Hepatocyte (in vitro differentiated cells): ENCODE results near the gene GINS1. TPM values are rescaled to one million over a fixed set of nuclear protein-coding genes. Genes with fewer than 3 reads are reported as not detected.

Experiments used
- DNase-seq: peaks from one replicate; pipeline ENCODE4 v3.0.0-alpha.2; 2016; ENCODE audit warnings: low spot score
- H2AFZ ChIP-seq: fragments of 200-600 bp; sonication (generic); 2 replicates; pipeline ENCODE4 v1.6.0; 2016; ENCODE audit warnings: antibody characterized with exemption, mild to moderate bottlenecking
- H3K27ac ChIP-seq: fragments of 200-600 bp; sonication (generic); 2 replicates; pipeline ENCODE4 v1.5.1; 2016; ENCODE audit warnings: mild to moderate bottlenecking
- H3K27me3 ChIP-seq: fragments of 200-600 bp; sonication (generic); 2 replicates; pipeline ENCODE4 v1.6.1; 2016
- H3K36me3 ChIP-seq: fragments of 200-600 bp; sonication (generic); replicated peaks from 2 replicates; pipeline ENCODE4 v1.5.1; 2016; ENCODE audit warnings: low read depth; ENCODE audit not compliant: insufficient read depth
- H3K4me1 ChIP-seq: fragments of 200-600 bp; sonication (generic); 2 replicates; pipeline ENCODE4 v1.5.1; 2016; ENCODE audit warnings: mild to moderate bottlenecking, moderate library complexity; ENCODE audit not compliant: insufficient read depth
- H3K4me2 ChIP-seq: fragments of 200-600 bp; sonication (generic); 2 replicates; pipeline ENCODE4 v1.6.0; 2016
- H3K4me3 ChIP-seq: fragments of 200-600 bp; sonication (generic); 2 replicates; pipeline ENCODE4 v1.5.1; 2016; ENCODE audit warnings: mild to moderate bottlenecking
- H3K79me2 ChIP-seq: fragments of 200-600 bp; sonication (generic); 2 replicates; pipeline ENCODE4 v1.6.0; 2017; ENCODE audit warnings: mild to moderate bottlenecking
- H3K9me2 ChIP-seq: fragments of 200-600 bp; sonication (generic); replicated peaks from 2 replicates; pipeline ENCODE4 v1.6.0; 2017; ENCODE audit warnings: mild to moderate bottlenecking; ENCODE audit not compliant: insufficient read depth
- H3K9me3 ChIP-seq: fragments of 200-600 bp; sonication (generic); 2 replicates; pipeline ENCODE4 v1.5.1; 2016; ENCODE audit warnings: low read depth, mild to moderate bottlenecking
- H4K20me1 ChIP-seq: fragments of 200-600 bp; sonication (generic); 2 replicates; pipeline ENCODE4 v1.6.0; 2016; ENCODE audit warnings: mild to moderate bottlenecking; ENCODE audit not compliant: insufficient read depth, poor library complexity, severe bottlenecking
- EZH2 ChIP-seq: fragments of 200-600 bp; sonication (generic); IDR thresholded peaks from 2 replicates; pipeline ENCODE4 v1.6.1; 2016; ENCODE audit warnings: antibody characterized with exemption, mild to moderate bottlenecking, borderline replicate concordance
- EZH2phosphoT487 ChIP-seq: fragments of 200-600 bp; sonication (generic); IDR thresholded peaks from one replicate; pipeline ENCODE4 v1.6.1; 2018; ENCODE audit warnings: antibody characterized with exemption, mild to moderate bottlenecking, low read depth, moderate library complexity; ENCODE audit not compliant: unreplicated experiment, severe bottlenecking
- WGBS: methylation state at CpG from one replicate; pipeline ENCODE4 v1.1.6; 2016; ENCODE audit warnings: low lambda C conversion rate; ENCODE audit errors: missing lambda C conversion rate; 5-methylcytosine and 5-hydroxymethylcytosine counted together
- polyA plus RNA-seq: library from polyadenylated mRNA; unstranded; fragments of >200 nt; fragmentation: Nextera tagmentation; extraction: Ambion mirVana; gene quantifications from 2 replicates; pipeline ENCODE4 v1.2.1, GENCODE V29; 2016
- total RNA-seq: library from RNA; depleted of rRNA; stranded (reverse); fragments of >200 nt; gene quantifications from 2 replicates; pipeline ENCODE4 v1.2.3, GENCODE V29; 2014
- TF ChIP-seq, protein P1 (sequence below): fragments of 200-600 bp; sonication (generic); IDR thresholded peaks from 2 replicates; pipeline ENCODE4 v1.5.1; 2016; ENCODE audit warnings: antibody characterized with exemption, mild to moderate bottlenecking; ENCODE audit not compliant: poor library complexity

The GINS1 gene
- total and polyA plus RNA-seq, 2 experiments from 2014 or later, result 6.5 to 7.6 TPM

GRCh38 chr20:25389858-25390537, 17.5 kb upstream of the GINS1 start:
- Histone ChIP-seq H3K4me3 (peak overlapping the region; percentile 98), H3K27me3 (no peaks in the 10 kb centered on the region), H3K9me2 (no peaks in the 10 kb centered on the region), H2AFZ (peak overlapping the region; percentile 94), H3K4me1 (no peaks in the 10 kb centered on the region), H4K20me1 (no peaks in the 10 kb centered on the region), H3K4me2 (peak overlapping the region; percentile 75), H3K27ac (peak overlapping the region; percentile 99), H3K9me3 (no peaks in the 10 kb centered on the region), H3K36me3 (no peaks in the 10 kb centered on the region), H3K79me2 (peaks cover 51% of the 10 kb centered on the region)
- peak; percentile 63 for DNase-seq
- TF ChIP-seq EZH2 (no peak), EZH2phosphoT487 (no peak)
- TF ChIP-seq, protein P1, sequence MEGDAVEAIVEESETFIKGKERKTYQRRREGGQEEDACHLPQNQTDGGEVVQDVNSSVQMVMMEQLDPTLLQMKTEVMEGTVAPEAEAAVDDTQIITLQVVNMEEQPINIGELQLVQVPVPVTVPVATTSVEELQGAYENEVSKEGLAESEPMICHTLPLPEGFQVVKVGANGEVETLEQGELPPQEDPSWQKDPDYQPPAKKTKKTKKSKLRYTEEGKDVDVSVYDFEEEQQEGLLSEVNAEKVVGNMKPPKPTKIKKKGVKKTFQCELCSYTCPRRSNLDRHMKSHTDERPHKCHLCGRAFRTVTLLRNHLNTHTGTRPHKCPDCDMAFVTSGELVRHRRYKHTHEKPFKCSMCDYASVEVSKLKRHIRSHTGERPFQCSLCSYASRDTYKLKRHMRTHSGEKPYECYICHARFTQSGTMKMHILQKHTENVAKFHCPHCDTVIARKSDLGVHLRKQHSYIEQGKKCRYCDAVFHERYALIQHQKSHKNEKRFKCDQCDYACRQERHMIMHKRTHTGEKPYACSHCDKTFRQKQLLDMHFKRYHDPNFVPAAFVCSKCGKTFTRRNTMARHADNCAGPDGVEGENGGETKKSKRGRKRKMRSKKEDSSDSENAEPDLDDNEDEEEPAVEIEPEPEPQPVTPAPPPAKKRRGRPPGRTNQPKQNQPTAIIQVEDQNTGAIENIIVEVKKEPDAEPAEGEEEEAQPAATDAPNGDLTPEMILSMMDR, result no peak
- 0% methylated on average over 3 of the region's 67 CpGs for WGBS

DNA sequence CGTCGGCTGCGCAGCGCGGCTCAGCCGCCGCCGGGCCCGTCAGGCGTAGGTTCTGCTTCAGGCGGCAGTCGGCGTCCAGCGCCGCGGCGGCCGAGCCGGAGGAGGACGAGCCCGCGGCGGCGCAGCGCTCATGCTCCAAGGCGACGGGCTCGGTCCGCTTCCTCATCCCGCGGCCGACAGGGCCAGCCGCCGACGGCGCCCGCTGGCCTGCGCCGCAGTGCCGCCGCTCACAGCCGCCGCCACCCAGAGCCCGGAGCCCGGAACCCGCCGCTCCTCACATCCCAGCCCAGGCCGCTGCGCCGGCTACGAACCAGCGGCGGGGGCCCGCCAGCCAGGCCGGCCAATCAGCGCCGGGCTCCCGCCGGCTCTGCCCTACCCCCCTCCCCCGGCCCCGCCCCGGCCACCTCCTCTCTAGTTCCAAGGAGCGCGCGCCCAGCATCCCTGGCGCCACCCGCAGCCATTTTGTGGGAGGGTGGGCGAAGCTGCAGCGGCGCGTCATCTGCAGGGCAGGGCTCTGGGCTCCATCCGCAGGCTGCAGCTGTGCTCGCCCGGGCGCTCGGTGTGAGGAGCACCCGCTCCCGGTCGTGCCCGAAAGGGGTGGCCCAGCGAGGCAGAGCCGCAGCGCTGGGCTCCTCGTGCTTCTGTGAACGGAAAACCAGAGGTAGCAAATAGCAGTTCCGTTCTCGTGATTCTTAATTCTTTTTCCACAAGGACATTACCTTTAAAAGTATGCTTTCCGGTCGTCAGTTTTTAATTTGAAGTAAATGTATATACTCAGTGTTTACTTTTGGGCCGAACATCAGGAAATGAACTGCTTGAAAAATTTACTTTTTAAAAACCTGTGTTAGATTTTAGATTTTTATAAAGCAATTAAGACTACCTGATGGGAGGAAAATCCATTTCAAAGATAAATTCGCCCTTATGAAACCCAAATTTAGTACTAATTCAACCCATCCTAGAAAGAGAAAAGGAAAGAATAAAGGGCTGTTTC, 16.6 kb upstream of the GINS1 start, which contains the start of gene ABHD12:
Gene ABHD12, minus strand, starts transcription at position 298 of the 991 bp plus-strand sequence. Its CDS starts 132 bp downstream, at position 166.
- Histone ChIP-seq H3K79me2 (peaks cover 43% of the 10 kb centered on the region), H3K4me1 (no peaks in the 10 kb centered on the region), H3K4me2 (peak within 1 kb of the TSS; percentile 78), H4K20me1 (no peaks in the 10 kb centered on the region), H3K9me3 (no peaks in the 10 kb centered on the region), H3K36me3 (no peaks in the 10 kb centered on the region), H3K27ac (peak within 1 kb of the TSS; percentile 99), H3K27me3 (no peaks in the 10 kb centered on the region), H3K9me2 (no peaks in the 10 kb centered on the region), H2AFZ (peak within 1 kb of the TSS; percentile 94), H3K4me3 (peak within 1 kb of the TSS; percentile 98)
- WGBS, result under 1% methylated on average over 58 of the region's 91 CpGs
- TF ChIP-seq, protein P1, result no peak
- TF ChIP-seq EZH2, result no peak
- no peak for TF ChIP-seq EZH2phosphoT487
- peak; percentile 98 for DNase-seq

GRCh38 chr20:25394276-25394675, 13.2 kb upstream of the GINS1 start:
- TF ChIP-seq EZH2 (no peak), EZH2phosphoT487 (no peak)
- TF ChIP-seq, protein P1, result no peak
- no peak overlapping the region for H3K4me3 ChIP-seq
- no peaks in the 10 kb centered on the region for H3K9me2 ChIP-seq
- H4K20me1 ChIP-seq, result no peaks in the 10 kb centered on the region
- no peak overlapping the region for H3K27ac ChIP-seq
- no peak overlapping the region for H3K4me2 ChIP-seq
- peaks cover 8% of the 10 kb centered on the region for H3K79me2 ChIP-seq
- no peaks in the 10 kb centered on the region for H3K36me3 ChIP-seq
- H2AFZ ChIP-seq, result no peak overlapping the region
- no peaks in the 10 kb centered on the region for H3K27me3 ChIP-seq
- WGBS, result 52% methylated on average over 5 of the region's 5 CpGs
- DNase-seq, result no peak
- H3K9me3 ChIP-seq, result no peaks in the 10 kb centered on the region
- H3K4me1 ChIP-seq, result peaks cover 14% of the 10 kb centered on the region
